GM10248 (cell line): ENCODE results near the gene PPP1CC.
"Not testable (repeated sequence)": the region's sequence is repeated elsewhere in the genome, so short reads cannot be mapped to it uniquely, and the experiment has no call there.

Experiments used
- CTCF ChIA-PET: fragments of 300-600 bp; sonication (Branson Sonifier 250); formaldehyde crosslinking; extraction: SDS; loops from one replicate; lab custom pipeline; 2021; ENCODE audit warnings: antibody characterized with exemption; lab: Yijun Ruan, JAX
- POLR2A ChIA-PET: fragments of 350-650 bp; sonication (Branson Sonifier 250); formaldehyde crosslinking; extraction: SDS; loops from one replicate; lab custom pipeline; 2020; ENCODE audit warnings: antibody characterized with exemption; lab: Yijun Ruan, JAX
- DNase-seq: peaks from one replicate; pipeline ENCODE4 v3.0.0; 2012; ENCODE audit errors: extremely low spot score
- TF ChIP-seq, protein P1 (sequence below): IDR thresholded peaks from 2 replicates; pipeline ENCODE4 v1.5.1; 2012; ENCODE audit warnings: mild to moderate bottlenecking, low read depth; ENCODE audit errors: extremely low read depth, missing control alignments, control extremely low read depth

The PPP1CC gene

DNA sequence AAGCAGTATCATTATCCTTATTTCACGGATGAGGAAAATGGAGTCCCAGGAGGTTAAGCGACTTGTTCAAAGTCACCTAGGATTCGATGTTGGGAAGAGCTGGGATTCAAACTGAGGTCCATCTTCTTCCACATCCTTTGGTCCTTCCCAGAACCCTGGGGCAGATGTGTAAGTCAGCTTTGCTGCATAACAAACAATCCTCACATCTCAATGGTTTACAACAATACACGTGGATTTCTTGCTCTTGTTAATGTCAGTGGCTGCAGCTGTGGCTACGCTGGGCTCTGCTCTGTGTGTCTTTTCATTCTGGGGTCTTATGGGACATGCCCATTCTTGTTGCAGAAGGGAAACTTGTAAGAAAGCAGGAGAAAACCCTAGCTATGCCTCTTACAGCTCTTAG, 26.3 kb upstream of the PPP1CC start:
- no peak for DNase-seq
- CTCF ChIA-PET = interaction anchor here (0.8 to 1.4 kb wide), 3 partner anchors 10 to 64 kb away, joined by 3 read pairs; no protein-coding TSS in a partner anchor

DNA sequence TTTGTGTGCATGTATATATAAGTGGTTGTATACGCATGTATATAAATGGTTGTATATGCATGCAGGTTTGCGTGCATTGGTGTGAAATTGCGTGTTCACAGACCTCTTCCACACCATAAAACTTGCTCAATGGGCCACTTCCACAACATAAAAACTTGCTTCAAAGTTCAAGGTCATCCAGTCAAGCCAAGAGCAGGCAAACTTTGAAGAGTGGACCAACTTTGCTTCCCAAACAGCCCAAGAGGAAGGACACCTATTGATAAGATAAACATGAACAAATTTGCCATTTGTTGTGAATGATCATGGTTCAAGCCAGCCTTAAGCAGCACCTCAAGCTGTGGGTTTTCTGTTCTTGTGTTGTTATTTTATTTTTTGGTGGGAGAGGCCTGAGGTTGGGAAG, 25.2 kb upstream of the PPP1CC start:
- TF ChIP-seq, protein P1, sequence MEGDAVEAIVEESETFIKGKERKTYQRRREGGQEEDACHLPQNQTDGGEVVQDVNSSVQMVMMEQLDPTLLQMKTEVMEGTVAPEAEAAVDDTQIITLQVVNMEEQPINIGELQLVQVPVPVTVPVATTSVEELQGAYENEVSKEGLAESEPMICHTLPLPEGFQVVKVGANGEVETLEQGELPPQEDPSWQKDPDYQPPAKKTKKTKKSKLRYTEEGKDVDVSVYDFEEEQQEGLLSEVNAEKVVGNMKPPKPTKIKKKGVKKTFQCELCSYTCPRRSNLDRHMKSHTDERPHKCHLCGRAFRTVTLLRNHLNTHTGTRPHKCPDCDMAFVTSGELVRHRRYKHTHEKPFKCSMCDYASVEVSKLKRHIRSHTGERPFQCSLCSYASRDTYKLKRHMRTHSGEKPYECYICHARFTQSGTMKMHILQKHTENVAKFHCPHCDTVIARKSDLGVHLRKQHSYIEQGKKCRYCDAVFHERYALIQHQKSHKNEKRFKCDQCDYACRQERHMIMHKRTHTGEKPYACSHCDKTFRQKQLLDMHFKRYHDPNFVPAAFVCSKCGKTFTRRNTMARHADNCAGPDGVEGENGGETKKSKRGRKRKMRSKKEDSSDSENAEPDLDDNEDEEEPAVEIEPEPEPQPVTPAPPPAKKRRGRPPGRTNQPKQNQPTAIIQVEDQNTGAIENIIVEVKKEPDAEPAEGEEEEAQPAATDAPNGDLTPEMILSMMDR = no peak
- CTCF ChIA-PET = interaction anchor here (1.3 to 1.4 kb wide), 2 partner anchors 59 to 318 kb away, joined by 3 read pairs; partner anchors contain the start of gene ARPC3
- DNase-seq = no peak
- POLR2A ChIA-PET = no interaction called here

More for the DNA sequence above, 26.3 kb upstream of the PPP1CC start:
- POLR2A ChIA-PET = no interaction called here
- TF ChIP-seq, protein P1 = no peak

DNA sequence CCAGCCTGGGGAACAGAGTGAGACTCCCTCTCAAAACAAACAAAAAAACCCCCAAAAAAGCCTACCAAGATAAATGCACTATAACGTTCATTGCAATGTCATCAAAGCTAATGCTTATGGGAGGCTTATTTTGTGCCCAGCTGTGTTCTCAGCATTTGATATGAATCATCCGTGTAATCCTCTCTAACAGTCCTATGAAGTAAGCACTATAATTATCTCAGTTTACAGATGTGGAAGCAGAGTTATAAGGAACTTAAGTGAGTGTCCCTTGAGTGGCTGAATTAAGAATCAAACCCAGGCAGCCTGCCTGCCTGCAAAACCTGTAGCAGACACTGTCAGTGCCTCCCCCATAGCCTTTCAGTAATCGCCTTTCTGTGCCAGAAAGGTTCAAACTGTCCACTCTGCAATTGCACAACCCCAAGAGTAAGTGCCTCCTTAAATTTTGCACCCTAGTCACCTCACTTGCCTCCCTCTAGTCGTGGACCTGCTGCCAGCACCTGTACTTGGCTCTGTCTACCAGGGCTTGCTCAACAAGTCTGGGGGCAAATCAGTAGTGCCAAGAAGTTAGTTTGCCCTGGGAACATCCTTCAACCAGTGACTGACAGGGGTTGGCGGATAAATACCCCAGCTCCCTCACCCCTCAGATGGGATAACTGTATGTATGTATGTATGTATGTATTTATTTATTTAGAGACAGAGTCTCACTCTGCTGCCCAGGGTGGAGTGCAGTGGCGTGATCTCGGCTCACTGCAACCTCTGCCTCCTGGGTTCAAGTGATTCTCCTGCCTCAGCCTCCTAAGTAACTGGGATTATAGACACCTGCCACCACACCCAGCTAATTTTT, 23.8 kb upstream of the PPP1CC start:
- TF ChIP-seq, protein P1 = no peak
- ChIA-PET POLR2A (no interaction called here), CTCF (no interaction called here)
- no peak for DNase-seq

DNA sequence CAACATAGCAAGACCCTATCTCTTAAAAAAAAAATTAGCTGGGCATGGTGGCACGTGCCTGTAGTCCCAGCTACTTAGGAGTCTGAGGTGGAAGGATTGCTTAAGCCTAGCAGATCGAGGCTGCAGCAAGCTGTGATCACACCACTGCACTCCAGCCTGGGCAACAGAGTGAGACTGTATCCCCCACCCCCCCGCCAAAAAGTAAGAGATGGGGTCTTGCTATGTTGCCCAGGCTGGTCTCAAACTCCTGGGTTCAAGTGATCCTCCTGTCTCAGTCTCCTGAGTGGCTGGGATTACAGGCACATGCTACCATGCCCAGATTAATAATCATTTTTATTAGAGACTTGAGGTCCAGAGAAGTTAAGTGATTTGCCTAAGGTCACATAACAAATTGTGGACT, 22.9 kb upstream of the PPP1CC start:
- DNase-seq, POLR2A ChIA-PET: not testable (repeated sequence)
- CTCF ChIA-PET = interaction anchor here (0.9 kb wide), 1 partner anchor 11 kb away, joined by 3 read pairs; no protein-coding TSS in a partner anchor

DNA sequence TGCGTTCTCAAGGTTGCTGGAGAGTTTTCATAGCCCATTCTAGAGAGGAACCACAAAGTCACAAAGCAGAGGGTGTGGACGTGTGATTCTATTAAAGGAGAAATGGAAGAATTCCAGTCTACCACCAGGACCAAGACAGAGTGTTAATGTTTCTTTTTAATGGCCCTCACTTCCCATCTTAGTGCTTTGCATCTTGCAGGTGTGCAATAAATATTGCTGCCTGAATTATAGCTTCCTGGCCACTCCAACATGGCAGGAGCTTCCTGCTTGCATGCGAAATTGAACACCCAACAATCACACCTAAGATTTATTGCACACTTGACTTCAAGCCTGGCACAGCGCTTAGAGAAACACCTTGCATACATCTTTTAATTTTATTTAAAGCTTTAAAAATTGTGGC, 22.4 kb upstream of the PPP1CC start:
- POLR2A ChIA-PET = no interaction called here
- CTCF ChIA-PET = interaction anchor here (0.9 kb wide), 1 partner anchor 11 kb away, joined by 3 read pairs; no protein-coding TSS in a partner anchor
- TF ChIP-seq, protein P1 = no peak
- no peak for DNase-seq

DNA sequence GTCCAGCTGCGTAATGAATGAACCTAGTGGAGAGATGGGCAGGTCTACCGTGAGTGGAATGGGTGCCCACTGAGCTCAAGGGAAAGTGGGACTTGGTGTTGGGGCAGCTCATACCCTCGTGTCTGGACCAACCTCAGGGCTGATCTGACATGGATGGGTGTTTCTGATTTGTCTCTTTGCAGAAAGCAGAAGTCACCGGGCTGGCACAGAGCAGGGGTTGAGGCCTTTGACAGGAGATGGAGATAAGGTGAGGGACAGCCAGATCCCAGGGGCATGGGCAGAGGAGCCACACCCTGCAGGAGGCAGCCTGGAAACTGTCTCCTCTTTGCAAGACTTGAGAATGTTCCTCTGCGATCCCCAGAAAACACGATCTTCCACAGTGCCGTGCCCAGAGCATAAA, 20.9 kb upstream of the PPP1CC start:
- DNase-seq = no peak
- ChIA-PET CTCF (no interaction called here), POLR2A (interaction anchor here (0.5 to 0.6 kb wide), 2 partner anchors 29 to 43 kb away, joined by 5 to 14 read pairs; no protein-coding TSS in a partner anchor)
- TF ChIP-seq, protein P1 = no peak

DNA sequence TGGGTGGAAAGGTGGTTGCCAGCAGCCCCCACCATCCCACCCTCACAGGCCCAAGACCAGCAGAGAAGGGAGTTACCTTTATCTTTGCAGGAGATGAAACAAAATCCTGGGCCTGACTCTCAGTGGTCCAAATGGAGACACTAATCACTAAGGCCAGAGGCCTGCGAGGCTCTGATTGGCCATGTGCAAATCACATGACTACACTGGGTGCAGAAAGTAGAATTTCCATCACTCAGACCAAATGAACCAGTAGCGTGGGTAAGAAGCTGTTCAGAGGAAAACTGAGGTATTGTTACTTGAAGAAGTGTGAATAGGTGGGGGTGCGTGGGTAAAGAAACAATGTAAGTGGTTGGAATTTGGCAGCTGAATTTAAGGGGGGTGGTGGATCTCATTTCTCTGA, 20.2 kb upstream of the PPP1CC start:
- DNase-seq = no peak
- POLR2A ChIA-PET = interaction anchor here (0.5 to 0.6 kb wide), 2 partner anchors 28 to 43 kb away, joined by 5 to 14 read pairs; no protein-coding TSS in a partner anchor
- CTCF ChIA-PET = no interaction called here
- TF ChIP-seq, protein P1 = no peak
